Brain pericyte (primary cell): ENCODE data around the gene OCIAD1.
"Not testable (repeated sequence)": the region's sequence is repeated elsewhere in the genome, so short reads cannot be mapped to it uniquely, and the experiment has no call there.

ENCODE experiments used
- DNase-seq: peaks from one replicate; pipeline ENCODE4 v3.0.0-alpha.2; 2012; ENCODE audit warnings: low read depth, low spot score

OCIAD1 gene

GRCh38 chr4:48830706-48831531 is at the start of gene OCIAD1:
Gene OCIAD1 (plus strand): TSS chr4:48831088. CDS start chr4:48832625, 1,537 bp downstream.
- peak; percentile 97 for DNase-seq

GRCh38 chr4:48781968-48782367 is 48.9 kb upstream of the OCIAD1 start:
- DNase-seq, result no peak

- DNase-seq, result no peak
Measured at GRCh38 chr4:48785302-48785701, 45.6 kb upstream of the OCIAD1 start.

GRCh38 chr4:48786549-48786948 is 44.3 kb upstream of the OCIAD1 start:
- DNase-seq, result no peak

DNA sequence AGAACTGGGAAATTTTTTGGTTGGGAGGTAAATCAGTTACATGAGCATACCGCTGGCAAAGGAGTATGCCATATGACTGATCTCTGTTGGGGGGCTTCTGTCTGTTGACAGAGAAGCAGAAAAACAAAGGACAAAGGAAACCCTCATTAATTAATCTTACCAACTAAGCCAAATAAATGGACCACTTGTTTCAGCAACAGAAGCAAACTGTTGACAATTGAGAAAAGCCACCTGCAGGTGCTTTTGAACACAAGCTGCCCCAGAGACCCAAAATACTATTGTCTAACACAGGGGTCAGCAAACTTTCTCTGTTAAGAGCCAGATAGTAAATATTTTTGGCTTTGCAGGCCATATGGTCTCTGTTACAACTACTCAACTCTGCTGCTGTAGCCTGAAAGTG is 43.8 kb upstream of the OCIAD1 start:
- DNase-seq, result no peak

DNA sequence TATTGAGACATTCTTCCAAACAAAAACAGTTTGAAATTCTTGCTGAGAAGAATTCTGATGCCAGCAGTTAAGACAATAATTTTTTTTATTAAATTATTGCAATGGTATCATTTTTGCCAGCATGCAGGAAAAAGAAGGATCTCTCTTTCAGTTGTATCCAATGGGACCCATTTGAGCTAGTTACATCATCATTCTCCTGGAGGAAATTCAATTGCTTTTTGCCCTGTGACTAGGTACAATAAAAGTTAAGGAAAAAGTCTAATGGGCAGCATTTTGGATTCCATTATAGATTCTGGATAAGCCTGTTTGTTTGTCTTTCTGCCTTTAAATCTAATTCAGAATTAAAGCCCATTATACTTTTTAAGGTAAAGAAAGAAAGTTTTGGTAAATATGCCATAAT is 40.3 kb upstream of the OCIAD1 start:
- DNase-seq, result no peak

- no peak for DNase-seq
Measured at GRCh38 chr4:48791313-48791712, 39.6 kb upstream of the OCIAD1 start.

DNA sequence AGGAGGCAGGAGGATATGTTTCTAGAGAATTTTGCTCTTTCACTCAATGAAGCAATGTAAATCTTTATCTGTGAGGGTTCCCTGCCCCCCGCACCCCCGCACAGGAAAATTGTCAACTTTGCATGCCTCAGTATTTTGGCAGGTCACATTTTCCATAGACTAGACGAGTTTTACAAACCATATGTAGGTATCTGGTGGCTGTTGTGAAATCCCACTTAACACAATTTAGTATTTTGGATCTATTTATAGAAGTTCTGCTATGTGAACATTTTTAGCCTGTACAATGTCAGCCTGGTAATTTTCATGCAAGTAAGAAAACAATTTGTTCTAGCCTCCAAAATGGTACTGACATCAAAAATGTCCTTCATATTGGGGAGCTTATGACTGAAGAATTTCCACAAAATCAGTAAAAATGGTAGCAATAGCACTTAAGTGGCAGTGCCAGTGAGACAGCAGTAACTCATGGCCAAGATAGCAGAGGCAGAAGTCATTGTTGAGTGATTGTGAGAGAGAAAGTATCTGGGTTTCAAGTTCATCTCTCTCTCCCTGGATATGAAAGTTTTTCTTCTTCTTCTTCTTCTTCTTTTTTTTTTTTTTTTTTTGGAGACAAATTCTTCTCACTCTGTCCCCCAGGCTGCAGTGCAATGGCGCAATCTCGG is 38.4 kb upstream of the OCIAD1 start:
- DNase-seq, result no peak

- no peak for DNase-seq
Measured at GRCh38 chr4:48795108-48795507, 35.8 kb upstream of the OCIAD1 start.

DNA sequence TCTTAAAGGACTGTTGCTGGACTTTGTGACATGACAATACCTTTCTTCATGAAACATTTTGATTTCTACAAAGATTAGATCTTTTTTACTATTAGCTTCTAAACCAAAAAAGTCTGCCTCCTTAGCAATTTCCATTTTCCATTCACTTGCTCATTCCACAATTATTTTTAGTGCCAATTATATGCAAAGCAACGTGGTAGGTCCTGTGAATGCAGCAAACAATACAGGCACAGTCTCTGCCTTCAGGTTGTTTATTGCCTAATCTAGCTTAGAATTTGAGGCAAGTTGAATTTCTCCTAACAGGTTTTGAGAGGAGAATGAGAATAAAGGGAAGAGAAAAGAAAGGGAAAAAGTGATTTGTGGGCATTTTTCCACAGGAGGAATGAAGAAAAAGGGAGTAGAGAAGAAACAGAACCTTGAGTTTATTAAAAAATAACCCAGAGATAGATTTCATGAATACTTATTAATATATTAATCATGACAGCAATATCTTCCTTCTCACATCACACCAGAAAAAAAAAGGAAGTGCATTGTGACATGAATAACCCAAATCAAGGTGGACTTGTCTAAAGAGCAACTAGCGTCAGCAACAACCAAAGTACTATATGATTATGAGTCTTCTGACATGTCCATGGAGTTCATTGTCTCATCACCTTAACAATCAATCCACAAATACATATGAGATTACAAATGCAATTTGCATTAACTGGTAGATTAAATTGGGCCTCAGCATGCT is 34.5 kb upstream of the OCIAD1 start:
- DNase-seq, result no peak

- DNase-seq, result no peak
Measured at GRCh38 chr4:48796927-48797679, 33.8 kb upstream of the OCIAD1 start.

GRCh38 chr4:48798117-48798516 is 32.8 kb upstream of the OCIAD1 start:
- DNase-seq, result no peak

GRCh38 chr4:48799157-48799556 is 31.7 kb upstream of the OCIAD1 start:
- no peak for DNase-seq

DNA sequence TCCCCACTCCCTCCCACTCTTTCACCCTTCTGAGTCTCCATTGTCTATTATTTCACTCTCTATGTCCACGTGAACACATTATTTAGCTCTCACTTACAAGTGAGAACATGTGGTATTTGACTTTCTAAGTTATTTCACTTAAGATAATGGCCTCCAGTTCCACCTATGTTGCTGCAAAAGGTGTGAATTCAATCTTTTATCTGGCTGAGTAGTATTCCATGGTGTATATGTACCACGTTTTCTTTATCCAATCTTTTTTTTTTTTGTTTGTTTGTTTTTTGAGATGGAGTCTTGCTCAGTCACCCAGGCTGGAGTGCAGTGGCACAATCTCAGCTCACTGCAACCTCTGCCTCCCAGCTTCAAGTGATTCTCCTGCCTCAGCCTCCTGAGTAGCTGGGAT is 30.7 kb upstream of the OCIAD1 start:
- DNase-seq, result not testable (repeated sequence)

DNA sequence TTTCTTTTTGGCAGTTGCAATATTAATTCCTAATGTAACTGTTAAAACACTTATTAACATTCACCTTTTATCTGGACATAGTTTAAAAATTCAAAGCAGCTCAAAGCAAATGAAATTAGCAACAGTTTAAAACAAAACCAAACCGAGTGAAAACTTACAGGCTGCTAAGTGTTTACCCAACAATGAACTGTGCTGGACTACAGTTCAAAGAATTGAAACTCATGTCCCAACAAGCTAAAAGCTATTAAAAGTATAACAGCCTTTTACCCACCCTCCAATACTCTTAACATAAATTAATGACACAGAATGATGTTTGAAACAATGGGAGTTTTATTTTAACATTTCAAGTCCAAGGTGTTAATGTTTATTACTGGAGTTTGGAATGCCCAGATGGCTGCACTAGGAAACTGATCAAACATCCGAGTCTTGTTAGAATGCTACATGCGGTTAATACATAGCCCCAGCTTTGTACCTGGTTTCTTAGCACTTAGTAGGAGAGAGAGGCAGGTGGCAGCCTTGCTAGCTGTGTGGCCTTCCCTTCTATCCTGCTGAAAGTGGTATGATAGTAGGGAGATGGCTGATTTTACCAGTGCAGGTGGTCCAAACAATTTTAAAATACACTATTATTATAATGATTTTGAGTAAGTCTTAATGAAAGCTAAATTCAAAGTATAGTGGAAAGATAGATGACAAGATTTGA is 29.7 kb upstream of the OCIAD1 start:
- no peak for DNase-seq

GRCh38 chr4:48804584-48805301 is 26.1 kb upstream of the OCIAD1 start:
- no peak for DNase-seq

DNA sequence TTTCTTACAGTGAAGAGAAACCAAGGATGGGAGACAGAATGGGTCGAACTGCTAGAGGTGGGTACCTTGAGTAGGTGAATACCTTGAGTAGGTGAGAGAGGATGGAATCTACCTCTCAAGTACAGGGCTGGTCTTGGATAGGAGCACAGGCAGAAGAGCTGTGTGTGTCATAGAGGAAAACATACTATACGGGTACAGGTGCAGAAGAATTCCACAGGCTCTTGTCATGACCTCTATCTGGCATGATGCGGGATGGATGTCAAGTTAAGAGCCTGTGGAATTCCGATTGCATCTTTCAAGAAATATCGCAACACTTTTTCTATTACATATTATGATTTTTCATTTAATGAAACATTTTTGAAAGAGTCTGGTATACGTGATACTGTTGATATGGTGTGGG is 18.0 kb upstream of the OCIAD1 start:
- no peak for DNase-seq

DNA sequence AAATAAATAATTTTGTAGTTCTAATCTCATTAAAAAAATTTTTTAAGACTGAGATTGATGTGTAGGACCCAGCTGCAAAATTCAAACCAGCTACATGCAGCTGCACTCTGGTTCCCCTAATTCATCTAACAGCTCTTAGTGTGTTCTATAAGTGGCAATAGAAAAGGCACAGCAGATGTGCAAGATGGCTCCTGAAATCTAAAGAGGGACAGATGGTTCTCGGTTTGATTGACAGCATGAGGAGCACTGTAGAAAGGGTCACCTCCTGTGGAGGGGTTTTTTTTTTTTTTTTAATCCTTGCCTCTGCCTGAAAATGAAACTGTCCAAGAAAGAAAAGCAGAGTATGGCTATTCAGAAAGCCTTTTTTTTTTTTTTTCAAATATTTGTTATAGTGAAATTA is 16.9 kb upstream of the OCIAD1 start:
- DNase-seq, result no peak

- DNase-seq, result no peak
Measured at GRCh38 chr4:48815483-48815882, 15.4 kb upstream of the OCIAD1 start.

DNA sequence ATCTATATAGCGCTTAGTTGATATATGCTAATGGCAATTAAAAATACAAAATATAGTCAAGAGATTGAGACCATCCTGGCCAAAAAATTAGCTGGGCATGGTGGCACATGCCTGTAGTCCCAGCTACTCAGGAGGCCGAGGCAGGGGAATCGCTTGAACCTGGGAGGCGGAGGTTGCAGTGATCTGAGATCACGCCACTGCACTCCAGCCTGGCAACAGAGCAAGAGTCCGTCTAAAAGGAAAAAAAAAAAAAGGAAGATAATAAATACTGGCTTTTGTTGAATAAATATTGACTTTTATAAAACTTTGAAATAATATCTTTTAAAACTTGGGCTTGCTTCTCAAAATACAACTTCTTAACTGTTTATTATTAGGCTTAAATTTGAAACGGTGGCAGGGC is 14.6 kb upstream of the OCIAD1 start:
- DNase-seq, result not testable (repeated sequence)
